22Rv1 (cell line): ENCODE measurements around the gene SNAP25.

Experiments
- ZFX ChIP-seq: fragments of 450-650 bp; IDR thresholded peaks from 2 replicates; pipeline ENCODE4 v1.6.1; 2017; ENCODE audit warnings: antibody characterized with exemption, borderline replicate concordance
- TF ChIP-seq, protein P1 (sequence below): fragments of 450-650 bp; IDR thresholded peaks from 2 replicates; pipeline ENCODE4 v1.5.1; 2017; ENCODE audit warnings: mild to moderate bottlenecking

DNA sequence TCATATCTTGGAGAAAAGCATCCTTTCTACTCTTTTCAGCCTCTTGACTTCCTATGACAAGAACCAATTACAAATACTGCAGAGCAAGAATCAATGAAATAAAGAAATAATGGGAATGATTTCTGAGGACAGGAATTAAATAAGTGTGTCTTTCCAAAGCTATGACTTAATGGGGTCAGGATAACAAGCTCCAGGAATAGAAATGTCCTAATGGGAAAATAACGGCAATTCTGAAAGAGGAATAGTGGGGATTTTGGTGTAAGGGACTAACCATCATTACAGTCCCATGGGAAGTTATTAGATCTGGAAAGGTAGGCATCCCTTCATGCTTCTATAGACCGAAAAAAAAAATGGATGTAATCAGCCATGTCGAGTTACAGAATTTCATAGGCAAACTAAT lies 28.2 kb upstream of the SNAP25 start:
- TF ChIP-seq, protein P1, sequence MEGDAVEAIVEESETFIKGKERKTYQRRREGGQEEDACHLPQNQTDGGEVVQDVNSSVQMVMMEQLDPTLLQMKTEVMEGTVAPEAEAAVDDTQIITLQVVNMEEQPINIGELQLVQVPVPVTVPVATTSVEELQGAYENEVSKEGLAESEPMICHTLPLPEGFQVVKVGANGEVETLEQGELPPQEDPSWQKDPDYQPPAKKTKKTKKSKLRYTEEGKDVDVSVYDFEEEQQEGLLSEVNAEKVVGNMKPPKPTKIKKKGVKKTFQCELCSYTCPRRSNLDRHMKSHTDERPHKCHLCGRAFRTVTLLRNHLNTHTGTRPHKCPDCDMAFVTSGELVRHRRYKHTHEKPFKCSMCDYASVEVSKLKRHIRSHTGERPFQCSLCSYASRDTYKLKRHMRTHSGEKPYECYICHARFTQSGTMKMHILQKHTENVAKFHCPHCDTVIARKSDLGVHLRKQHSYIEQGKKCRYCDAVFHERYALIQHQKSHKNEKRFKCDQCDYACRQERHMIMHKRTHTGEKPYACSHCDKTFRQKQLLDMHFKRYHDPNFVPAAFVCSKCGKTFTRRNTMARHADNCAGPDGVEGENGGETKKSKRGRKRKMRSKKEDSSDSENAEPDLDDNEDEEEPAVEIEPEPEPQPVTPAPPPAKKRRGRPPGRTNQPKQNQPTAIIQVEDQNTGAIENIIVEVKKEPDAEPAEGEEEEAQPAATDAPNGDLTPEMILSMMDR, result no peak
- TF ChIP-seq ZFX, result no peak
